Neural progenitor cell (in vitro differentiated cells): ENCODE data around the gene DTNBP1. TPM values are rescaled to one million over a fixed set of nuclear protein-coding genes. Genes with fewer than 3 reads are reported as not detected.

Experiments used
- DNase-seq: peaks from one replicate; pipeline ENCODE4 v3.0.0-alpha.2; 2016; ENCODE audit warnings: low spot score
- H2AFZ ChIP-seq: fragments of 200-600 bp; sonication (generic); replicated peaks from 2 replicates; pipeline ENCODE4 v1.6.1; 2016; ENCODE audit warnings: antibody characterized with exemption
- H3F3A ChIP-seq: fragments of 200-600 bp; sonication (generic); 2 replicates; pipeline ENCODE4 v1.6.1; 2016; ENCODE audit warnings: antibody characterized with exemption, low read depth
- H3K27ac ChIP-seq: fragments of 200-600 bp; sonication (generic); 2 replicates; pipeline ENCODE4 v1.5.1; 2016; ENCODE audit warnings: mild to moderate bottlenecking
- H3K27me3 ChIP-seq: fragments of 200-600 bp; sonication (generic); 2 replicates; pipeline ENCODE4 v1.6.1; 2016; ENCODE audit warnings: mild to moderate bottlenecking, moderate library complexity
- H3K36me3 ChIP-seq: fragments of 200-600 bp; sonication (generic); 2 replicates; pipeline ENCODE4 v1.5.1; 2016
- H3K4me1 ChIP-seq: fragments of 200-600 bp; sonication (generic); 2 replicates; pipeline ENCODE4 v1.6.1; 2016; ENCODE audit warnings: mixed run types
- H3K4me2 ChIP-seq: fragments of 200-600 bp; sonication (generic); 2 replicates; pipeline ENCODE4 v1.6.1; 2016
- H3K4me3 ChIP-seq: fragments of 200-600 bp; sonication (generic); 2 replicates; pipeline ENCODE4 v1.5.1; 2016
- H3K79me2 ChIP-seq: fragments of 200-600 bp; sonication (generic); 2 replicates; pipeline ENCODE4 v1.6.1; 2016; ENCODE audit warnings: low read depth
- H3K9ac ChIP-seq: fragments of 200-600 bp; sonication (generic); 2 replicates; pipeline ENCODE4 v1.6.1; 2016
- H3K9me3 ChIP-seq: fragments of 200-600 bp; sonication (generic); 2 replicates; pipeline ENCODE4 v1.5.1; 2016; ENCODE audit warnings: low read depth
- H4K20me1 ChIP-seq: fragments of 200-600 bp; sonication (generic); 2 replicates; pipeline ENCODE4 v1.6.1; 2016; ENCODE audit warnings: low read depth
- H3K27ac Mint-ChIP-seq: 3 replicates; pipeline ENCODE4 v1.8.0; 2021; ENCODE audit warnings: mixed read lengths
- H3K27me3 Mint-ChIP-seq: 2 replicates; pipeline ENCODE4 v1.8.0; 2022; ENCODE audit warnings: low read depth, mild to moderate bottlenecking, inconsistent platforms, moderate library complexity, mixed read lengths; ENCODE audit not compliant: insufficient read depth
- H3K36me3 Mint-ChIP-seq: 3 replicates; pipeline ENCODE4 v1.8.0; 2021; ENCODE audit warnings: mixed read lengths
- H3K4me1 Mint-ChIP-seq: 3 replicates; pipeline ENCODE4 v1.8.0; 2021; ENCODE audit warnings: mixed read lengths
- H3K4me3 Mint-ChIP-seq: 3 replicates; pipeline ENCODE4 v1.8.0; 2021; ENCODE audit warnings: mild to moderate bottlenecking, moderate library complexity, mixed read lengths
- H3K9me3 Mint-ChIP-seq: 3 replicates; pipeline ENCODE4 v1.8.0; 2020; ENCODE audit warnings: mixed read lengths
- EZH2 ChIP-seq: fragments of 200-600 bp; sonication (generic); IDR thresholded peaks from 2 replicates; pipeline ENCODE4 v1.6.1; 2017; ENCODE audit warnings: antibody characterized with exemption, mild to moderate bottlenecking, moderate library complexity
- EZH2phosphoT487 ChIP-seq: fragments of 200-600 bp; sonication (generic); IDR thresholded peaks from 2 replicates; pipeline ENCODE4 v1.6.1; 2017; ENCODE audit warnings: antibody characterized with exemption
- total RNA-seq: library from RNA; depleted of rRNA; stranded (reverse); fragments of >200 nt; gene quantifications from 2 replicates; pipeline ENCODE4 v1.2.3, GENCODE V29; 2015; ENCODE audit warnings: low replicate concordance
- TF ChIP-seq, protein P1 (sequence below): fragments of 200-600 bp; sonication (generic); IDR thresholded peaks from 2 replicates; pipeline ENCODE4 v1.5.1; 2017; ENCODE audit warnings: antibody characterized with exemption, mild to moderate bottlenecking

DTNBP1 gene
- total RNA-seq, 1 donor from 2014 or later: 4.5 TPM

DNA sequence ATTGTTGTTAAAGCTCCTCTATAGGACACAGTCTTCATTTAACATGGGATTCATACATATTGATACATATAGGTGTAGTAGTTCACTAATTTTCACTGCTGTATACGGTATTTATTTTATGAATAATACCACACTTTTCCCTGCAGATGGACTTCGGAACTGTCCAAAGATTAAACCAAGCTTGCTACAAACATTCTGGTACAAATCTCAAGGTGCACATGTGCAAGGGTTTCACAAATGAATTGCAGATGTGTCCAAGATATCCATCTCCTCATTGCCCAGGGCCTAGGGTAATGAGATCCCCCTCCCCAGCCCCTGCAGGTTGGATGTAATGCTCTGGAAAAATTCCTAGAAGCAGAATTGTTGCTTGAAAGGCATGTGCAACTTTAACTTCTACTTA is 31.4 kb downstream of the DTNBP1 start:
- H2AFZ ChIP-seq: no peak overlapping the region
- no peak overlapping the region for H3K9ac ChIP-seq
- no peaks in the 10 kb centered on the region for H3K9me3 ChIP-seq
- no peak overlapping the region for H3K4me3 ChIP-seq
- peaks cover 8% of the 10 kb centered on the region for H3K4me1 Mint-ChIP-seq
- H3K27ac Mint-ChIP-seq: no peak overlapping the region
- H3K9me3 Mint-ChIP-seq: no peaks in the 10 kb centered on the region
- no peaks in the 10 kb centered on the region for H3K79me2 ChIP-seq
- H3K36me3 ChIP-seq: no peaks in the 10 kb centered on the region
- H3K4me1 ChIP-seq: no peaks in the 10 kb centered on the region
- no peak for DNase-seq
- H3K4me2 ChIP-seq: no peak overlapping the region
- no peaks in the 10 kb centered on the region for H3K36me3 Mint-ChIP-seq
- no peaks in the 10 kb centered on the region for H3F3A ChIP-seq
- no peaks in the 10 kb centered on the region for H3K27me3 ChIP-seq
- H3K27ac ChIP-seq: no peak overlapping the region
- TF ChIP-seq EZH2 (no peak), EZH2phosphoT487 (no peak)
- TF ChIP-seq, protein P1, sequence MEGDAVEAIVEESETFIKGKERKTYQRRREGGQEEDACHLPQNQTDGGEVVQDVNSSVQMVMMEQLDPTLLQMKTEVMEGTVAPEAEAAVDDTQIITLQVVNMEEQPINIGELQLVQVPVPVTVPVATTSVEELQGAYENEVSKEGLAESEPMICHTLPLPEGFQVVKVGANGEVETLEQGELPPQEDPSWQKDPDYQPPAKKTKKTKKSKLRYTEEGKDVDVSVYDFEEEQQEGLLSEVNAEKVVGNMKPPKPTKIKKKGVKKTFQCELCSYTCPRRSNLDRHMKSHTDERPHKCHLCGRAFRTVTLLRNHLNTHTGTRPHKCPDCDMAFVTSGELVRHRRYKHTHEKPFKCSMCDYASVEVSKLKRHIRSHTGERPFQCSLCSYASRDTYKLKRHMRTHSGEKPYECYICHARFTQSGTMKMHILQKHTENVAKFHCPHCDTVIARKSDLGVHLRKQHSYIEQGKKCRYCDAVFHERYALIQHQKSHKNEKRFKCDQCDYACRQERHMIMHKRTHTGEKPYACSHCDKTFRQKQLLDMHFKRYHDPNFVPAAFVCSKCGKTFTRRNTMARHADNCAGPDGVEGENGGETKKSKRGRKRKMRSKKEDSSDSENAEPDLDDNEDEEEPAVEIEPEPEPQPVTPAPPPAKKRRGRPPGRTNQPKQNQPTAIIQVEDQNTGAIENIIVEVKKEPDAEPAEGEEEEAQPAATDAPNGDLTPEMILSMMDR: no peak
- H4K20me1 ChIP-seq: no peaks in the 10 kb centered on the region
- H3K4me3 Mint-ChIP-seq: no peak overlapping the region
- H3K27me3 Mint-ChIP-seq: no peaks in the 10 kb centered on the region

DNA sequence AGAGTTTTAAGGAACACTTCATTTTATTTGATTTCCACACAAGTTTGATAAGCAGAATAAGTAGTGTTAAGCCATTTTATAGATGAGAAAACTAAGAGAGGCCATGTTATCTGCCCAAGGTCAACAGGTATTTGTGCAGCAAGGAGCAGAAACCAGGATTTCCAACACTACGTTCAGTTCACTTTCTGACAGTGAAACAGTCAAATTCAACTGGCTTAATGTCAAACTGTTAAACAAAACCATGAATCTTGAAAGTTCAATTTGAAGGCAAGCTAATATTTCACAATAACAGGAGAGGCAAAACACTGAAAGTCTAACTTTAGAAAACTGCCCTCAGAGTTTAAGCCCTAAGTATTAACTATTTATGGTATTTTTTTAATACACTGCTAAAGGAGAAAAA is 32.6 kb downstream of the DTNBP1 start:
- Mint-ChIP-seq H3K27ac (no peak overlapping the region), H3K4me3 (no peak overlapping the region), H3K27me3 (no peaks in the 10 kb centered on the region), H3K36me3 (no peaks in the 10 kb centered on the region), H3K9me3 (no peaks in the 10 kb centered on the region), H3K4me1 (peaks cover 8% of the 10 kb centered on the region)
- no peaks in the 10 kb centered on the region for H4K20me1 ChIP-seq
- H3K9ac ChIP-seq: no peak overlapping the region
- H3K9me3 ChIP-seq: no peaks in the 10 kb centered on the region
- H3K27ac ChIP-seq: no peak overlapping the region
- no peaks in the 10 kb centered on the region for H3F3A ChIP-seq
- H3K79me2 ChIP-seq: no peaks in the 10 kb centered on the region
- no peaks in the 10 kb centered on the region for H3K27me3 ChIP-seq
- H3K4me1 ChIP-seq: no peaks in the 10 kb centered on the region
- no peaks in the 10 kb centered on the region for H3K36me3 ChIP-seq
- H3K4me3 ChIP-seq: no peak overlapping the region
- TF ChIP-seq EZH2 (no peak), EZH2phosphoT487 (no peak)
- TF ChIP-seq, protein P1: no peak
- H3K4me2 ChIP-seq: no peak overlapping the region
- DNase-seq: no peak
- no peak overlapping the region for H2AFZ ChIP-seq

DNA sequence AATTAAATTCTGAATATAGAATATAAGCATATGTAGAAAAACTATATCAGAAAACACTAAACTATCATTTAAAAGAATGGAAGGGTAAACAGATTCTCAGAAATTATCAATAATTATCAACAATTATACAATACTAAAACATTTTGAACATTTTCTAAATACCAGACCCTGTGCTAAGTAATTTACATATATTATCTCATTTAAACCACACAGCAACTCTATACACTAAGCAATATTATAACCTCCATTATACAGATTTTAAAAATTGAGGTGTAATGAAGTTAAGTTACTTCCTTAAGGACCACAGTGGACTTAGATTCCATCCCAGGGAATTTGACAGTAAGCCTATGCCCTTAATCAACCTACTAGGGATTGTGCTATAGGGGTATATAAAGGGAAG is 33.3 kb downstream of the DTNBP1 start:
- Histone ChIP-seq H3K9ac (no peak overlapping the region), H3K79me2 (no peaks in the 10 kb centered on the region), H3K4me2 (no peak overlapping the region), H3K27me3 (no peaks in the 10 kb centered on the region), H3K36me3 (no peaks in the 10 kb centered on the region), H3F3A (no peaks in the 10 kb centered on the region), H2AFZ (no peak overlapping the region), H3K4me1 (no peaks in the 10 kb centered on the region), H3K4me3 (no peak overlapping the region), H3K27ac (no peak overlapping the region), H4K20me1 (no peaks in the 10 kb centered on the region), H3K9me3 (no peaks in the 10 kb centered on the region)
- Mint-ChIP-seq H3K4me1 (peaks cover 8% of the 10 kb centered on the region), H3K9me3 (no peaks in the 10 kb centered on the region), H3K4me3 (no peak overlapping the region), H3K27ac (no peak overlapping the region), H3K36me3 (no peaks in the 10 kb centered on the region), H3K27me3 (no peaks in the 10 kb centered on the region)
- TF ChIP-seq, protein P1: no peak
- TF ChIP-seq EZH2 (no peak), EZH2phosphoT487 (no peak)
- DNase-seq: no peak
